HG03045 (cell line): ENCODE data around the gene TMEM30A.

Experiments used
- ATAC-seq: cut with Tn5 transposase; IDR thresholded peaks from one replicate; pipeline ENCODE4 v1.9.1; 2021; ENCODE audit warnings: mild to moderate bottlenecking, moderate library complexity; ENCODE audit not compliant: unreplicated experiment

The TMEM30A gene

DNA sequence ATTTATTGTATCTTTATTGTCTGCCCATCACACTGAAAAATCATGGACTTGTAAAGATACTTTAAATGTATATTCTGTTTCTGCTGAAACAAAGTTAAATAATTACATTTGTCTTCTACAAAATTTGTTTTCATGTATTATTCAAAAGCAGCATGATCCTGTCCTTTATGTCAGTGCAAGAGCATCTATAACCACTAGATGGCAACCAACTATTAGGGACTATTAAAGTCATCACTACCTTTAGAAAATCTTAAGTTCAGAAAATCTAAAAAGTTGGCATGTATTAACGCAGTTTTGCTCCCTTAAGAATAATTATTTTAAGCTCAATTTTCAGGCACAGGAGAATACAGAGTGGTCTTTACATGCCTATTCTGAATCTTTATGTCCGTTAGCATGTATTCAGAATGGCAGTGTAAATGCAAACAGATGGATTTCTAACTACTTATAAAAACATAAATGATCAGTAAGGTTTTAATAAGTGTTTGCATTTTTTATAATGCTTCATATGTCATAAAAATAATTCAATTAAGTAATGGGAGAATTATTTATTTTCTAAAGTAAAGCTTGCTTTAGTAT lies 17.8 kb downstream of the TMEM30A start:
- ATAC-seq: no peak

GRCh38 chr6:75263401-75263750 lies 21.2 kb downstream of the TMEM30A start:
- ATAC-seq: no peak

GRCh38 chr6:75262716-75263400 lies 21.7 kb downstream of the TMEM30A start:
- no peak for ATAC-seq

DNA sequence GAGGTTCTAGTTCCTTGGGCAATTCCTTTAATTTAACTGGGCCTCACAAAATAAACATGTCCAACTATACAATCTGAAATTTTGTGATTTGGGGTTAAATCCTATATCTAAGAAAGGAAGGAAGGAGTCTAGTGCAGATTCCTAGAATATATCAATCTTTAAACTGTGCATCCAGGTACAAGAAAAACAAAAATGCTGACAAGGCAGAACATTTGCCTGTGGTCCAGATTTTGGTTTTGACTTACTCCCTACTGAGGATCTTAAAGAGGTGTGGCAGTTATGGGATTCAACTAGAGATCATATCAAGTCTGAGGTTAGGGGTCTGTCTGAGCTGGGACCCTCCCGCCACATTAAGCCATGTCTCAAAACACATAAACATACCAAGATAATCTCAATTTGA lies 23.3 kb downstream of the TMEM30A start:
- ATAC-seq: no peak

- no peak for ATAC-seq
These were observed 27.1 kb downstream of the TMEM30A start for GRCh38 chr6:75257343-75258087.

DNA sequence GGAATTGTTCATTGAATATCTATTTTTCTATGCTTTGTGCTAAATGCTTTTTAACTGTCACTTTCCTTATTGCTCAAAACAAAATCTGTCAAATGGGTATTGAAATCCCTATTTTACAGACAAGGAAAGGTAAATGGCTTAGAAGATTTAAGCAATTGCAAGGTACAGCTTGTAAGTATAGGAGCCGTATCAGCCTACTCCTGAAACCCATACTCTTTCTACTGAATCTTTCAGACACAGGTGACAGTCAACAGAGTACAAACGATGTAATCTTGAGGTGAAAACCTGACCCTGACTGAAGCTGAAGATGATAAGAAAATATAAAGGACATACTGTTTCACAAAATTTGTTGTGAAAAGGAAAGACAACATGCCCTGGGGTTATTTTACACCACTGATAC lies 34.0 kb downstream of the TMEM30A start:
- ATAC-seq: no peak

GRCh38 chr6:75249837-75250236 lies 34.8 kb downstream of the TMEM30A start:
- ATAC-seq: no peak

- ATAC-seq: no peak
These were observed 38.2 kb downstream of the TMEM30A start for GRCh38 chr6:75246386-75246785.

GRCh38 chr6:75244063-75244584 lies 40.5 kb downstream of the TMEM30A start:
- peak; percentile 17 for ATAC-seq

DNA sequence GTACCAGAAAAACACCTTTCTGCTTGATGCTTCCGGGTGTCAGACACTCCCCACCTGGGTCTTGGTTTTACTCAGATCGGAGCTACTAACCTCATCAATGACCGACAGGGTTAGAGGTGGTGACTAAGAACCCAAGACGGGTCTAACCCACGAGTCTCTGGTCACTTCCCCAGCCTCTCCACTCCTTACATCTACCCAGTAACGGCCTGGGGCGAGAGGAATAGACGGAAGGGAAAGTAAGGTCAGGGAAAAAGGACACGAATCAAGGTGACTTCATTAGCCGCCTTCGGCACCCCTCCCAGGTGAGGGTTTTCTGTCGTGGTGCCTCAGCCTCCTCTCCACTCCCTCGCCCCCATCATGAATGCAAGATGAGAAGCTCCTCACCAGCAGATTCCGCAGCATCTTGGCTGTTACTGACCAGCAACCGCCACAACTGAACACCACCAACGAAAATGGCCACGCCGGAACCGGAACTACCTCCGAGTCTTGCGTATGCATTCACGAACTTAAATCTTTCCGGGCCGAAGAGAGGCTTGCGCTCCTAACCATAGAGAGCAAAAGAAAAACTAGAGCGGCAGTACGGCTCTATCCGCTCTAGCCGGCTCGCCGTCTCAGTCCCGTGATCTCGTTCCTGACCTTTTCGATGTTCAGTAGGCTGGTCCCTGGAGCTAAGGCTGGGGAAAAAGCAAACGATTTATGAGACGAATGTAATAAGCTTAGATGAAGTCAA lies 41.1 kb downstream of the TMEM30A start, which contains the start of gene COX7A2:
Gene COX7A2 (minus strand): TSS at position 469 of the 730 bp plus-strand sequence. CDS start 67 bp downstream, at position 402.
- peak; percentile 96 for ATAC-seq

DNA sequence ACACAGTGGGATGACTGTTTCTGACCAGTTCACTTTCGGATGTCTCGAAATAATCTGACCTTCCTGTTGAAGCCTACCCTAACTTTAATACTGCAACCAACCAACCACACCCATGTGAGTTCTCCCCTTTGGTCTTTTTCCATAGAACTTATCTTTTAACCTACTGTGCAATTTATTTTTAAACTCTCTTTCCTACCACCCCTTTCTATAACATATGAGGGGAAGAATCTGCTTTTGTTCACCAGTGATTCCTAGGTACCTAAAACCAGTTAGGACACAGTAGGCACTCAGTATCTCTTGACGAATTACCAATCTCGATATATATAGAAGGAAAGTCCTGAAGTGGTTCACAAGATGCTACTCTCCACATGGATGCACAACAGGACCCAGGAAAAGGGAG lies 48.0 kb downstream of the TMEM30A start:
- ATAC-seq: no peak

DNA sequence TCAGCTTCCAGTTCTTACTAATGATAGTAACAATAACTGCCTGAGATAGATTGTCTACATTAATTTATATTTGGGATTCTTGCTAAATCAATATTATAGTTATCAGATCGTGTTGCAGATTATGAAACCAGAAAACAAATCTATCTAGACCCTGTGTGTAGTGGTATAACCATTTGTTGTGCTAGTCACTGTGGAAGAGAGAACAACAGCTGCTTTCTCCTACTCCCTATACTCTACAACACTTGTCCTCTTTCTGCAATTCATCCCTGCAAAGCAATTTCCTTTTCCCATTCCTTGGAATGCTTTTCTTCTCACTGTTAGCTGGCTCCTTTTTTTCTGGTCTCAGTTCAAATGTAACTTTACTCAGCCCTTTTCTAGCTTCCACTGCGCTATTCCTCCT lies 49.3 kb downstream of the TMEM30A start:
- ATAC-seq: no peak

DNA sequence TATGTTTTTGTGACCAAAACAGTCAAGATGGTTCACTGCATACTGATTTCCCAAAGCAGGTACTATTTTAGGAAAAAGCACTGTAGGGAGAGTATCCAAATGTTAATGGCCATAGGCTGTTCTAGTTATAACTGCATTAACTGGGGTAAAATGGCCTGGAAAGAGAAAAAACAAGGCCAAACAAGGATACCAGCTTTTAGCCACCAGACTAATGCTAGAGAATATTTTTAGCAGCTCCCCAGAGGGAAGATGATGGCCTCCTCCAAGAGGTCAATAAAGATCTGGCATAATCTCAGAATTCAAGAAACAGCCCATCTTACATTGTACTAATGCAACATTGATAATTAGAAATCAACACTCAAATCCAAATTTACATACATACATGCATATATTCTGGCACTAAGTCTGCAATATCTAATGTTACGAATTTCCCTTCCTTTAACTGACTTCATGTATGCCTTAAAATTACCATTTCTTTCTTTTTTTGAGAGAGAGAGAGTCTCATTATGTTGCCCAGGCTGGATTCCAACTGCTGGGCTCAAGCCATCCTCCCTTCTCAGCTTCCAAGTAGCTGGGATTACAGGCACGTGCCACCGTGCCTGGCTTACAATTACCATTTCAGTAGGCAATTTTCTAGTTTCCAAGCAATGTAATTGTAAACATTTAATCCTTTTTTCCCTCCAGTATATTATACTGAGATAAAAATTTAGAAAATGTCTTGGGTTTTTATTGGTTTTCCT lies 50.3 kb downstream of the TMEM30A start:
- ATAC-seq: no peak

DNA sequence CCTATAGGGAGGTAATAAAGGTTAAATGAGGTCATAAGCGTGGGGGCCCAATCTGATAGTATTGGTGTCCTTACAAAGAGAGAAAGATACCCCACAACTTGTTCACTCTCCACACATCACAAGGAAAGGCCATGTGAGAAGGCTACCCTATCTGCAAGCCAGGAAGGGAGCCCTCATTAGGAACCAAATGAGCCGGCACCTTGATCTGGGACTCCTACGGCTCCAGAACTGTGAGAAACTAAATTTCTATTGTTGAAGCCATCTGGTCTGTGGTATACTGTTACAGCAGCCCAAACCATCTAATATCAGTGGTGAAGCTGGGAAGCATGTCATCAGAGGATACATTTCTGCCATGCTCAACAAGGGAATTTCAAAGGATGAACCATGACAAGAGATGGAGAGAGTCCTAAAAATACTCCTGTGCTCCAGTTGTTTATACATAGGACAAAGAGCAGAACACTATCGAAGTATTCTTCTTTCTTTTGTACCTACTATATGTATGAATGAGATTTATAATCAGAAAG lies 51.4 kb downstream of the TMEM30A start:
- ATAC-seq: no peak

DNA sequence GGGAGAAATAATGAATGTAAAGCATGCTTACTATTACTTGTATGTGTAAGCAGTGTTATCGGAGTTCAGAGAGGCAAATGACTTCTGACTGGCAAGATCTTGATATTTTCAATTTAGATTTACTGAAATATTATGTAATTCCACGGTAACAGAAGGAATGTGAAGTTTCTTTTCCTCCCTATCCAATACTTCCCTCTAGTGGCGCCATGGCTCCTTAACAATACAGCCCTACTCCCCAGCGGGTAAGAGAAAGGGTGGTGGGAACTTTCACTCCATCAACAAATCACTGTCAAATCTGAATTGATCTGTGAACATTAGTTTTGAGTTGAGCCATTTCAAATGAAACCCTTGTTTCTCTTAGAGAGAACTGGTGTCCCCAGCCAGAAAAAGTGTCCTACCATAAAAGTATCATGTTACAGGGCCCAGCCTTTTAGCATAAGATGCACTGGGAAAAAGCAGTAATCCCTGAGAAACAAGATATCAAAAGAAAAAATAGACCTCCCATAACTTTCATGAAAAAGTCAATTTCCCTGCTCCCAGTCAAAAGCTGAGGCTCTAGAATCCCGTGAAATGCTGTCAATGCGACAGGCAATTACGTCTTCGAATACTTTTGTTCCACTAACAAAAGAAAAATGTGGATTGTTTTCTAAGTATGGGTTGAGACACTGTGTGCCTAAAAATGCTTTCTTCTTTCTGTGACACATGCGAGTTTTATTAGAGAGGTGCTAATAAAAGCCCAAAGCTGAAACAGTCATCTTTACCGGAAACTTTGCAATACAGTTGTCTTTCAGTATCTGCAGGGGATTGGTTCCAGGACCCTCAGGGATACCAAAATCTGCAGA lies 53.9 kb downstream of the TMEM30A start:
- no peak for ATAC-seq

DNA sequence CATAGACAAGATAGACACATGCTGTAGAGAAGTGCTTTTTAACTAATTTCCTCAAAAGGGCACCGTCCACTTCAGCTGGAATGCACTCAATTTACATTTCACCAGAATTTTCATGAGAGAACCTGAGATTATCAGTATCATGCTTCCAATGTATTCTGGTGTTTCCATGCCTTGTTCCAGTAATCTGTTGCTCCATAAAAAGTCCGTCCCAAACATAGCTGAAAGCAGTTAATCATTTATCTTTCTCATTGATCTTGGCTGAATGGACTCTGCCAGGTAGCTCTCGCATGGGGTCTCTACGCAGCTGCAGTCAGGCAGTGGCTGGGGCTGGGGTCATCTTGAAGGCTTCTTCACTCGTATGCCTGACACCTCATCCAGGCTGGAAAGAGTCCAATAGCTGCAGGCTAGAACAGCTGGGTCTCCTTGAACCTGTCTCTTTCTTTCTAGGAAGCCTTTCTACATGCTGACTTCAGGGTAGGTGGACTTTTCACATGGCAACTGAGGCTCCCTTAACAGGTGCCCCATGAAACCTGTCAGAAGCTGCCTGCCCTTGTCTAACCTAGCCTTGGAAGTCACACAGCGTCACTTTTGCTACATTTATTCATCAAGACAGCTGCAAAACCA lies 60.2 kb downstream of the TMEM30A start:
- ATAC-seq: no peak

DNA sequence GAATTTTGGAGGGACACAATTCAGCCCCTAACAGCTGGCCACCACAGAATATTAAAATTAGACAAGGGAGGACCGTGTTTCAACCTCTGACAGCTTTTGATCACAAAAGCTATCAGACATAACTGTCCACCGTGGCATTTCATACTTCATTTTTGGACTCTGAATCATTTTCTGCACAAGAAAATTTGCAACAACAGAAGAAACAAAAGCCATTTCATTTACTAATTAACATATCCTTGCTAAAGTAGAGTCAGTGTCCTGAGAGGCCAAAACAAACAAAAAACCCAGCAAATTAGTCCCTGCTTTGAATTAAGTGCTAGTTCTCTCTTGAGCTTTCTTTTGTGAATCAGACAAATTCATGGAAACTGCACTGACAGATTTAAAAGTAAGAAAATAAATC lies 61.2 kb downstream of the TMEM30A start:
- ATAC-seq: no peak

DNA sequence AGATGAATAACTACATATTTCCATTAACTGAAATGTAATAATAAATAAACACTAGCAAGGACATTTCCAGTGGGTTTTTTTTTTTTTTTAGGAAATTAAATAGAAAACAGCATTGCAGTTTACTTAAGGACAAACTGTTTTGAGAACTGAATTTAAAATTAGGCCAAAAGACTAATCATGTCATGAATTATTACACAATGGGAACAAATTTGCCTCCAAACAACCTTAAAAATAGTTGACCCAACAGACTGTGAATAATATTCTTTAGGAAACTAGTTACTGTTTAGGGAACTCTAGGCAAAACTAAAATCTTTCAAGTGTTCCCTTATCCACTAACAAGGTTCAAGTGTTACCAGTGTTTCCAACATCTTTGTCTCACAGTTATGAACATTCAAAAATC lies 62.3 kb downstream of the TMEM30A start:
- ATAC-seq: no peak

DNA sequence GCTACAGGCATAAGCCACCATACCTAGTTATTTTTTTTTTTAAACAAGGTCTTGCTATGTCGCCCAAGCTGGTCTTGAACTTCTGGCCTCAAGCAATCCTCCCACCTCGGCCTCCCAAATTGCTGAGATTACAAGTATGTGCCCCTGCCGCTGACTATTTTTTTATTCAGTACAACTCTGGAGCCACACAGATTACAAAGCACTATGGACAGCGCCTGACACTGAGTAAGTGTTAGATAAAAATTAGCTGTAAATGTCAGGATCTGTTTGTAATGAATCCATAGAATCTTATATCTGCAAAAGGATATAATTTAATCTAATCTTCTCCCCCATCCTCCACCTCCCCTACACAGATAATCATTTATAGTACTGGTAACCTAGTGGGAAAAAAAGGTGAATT lies 63.5 kb downstream of the TMEM30A start:
- ATAC-seq: no peak
